Measurements from ENCODE around the gene LAMB4.

DNA sequence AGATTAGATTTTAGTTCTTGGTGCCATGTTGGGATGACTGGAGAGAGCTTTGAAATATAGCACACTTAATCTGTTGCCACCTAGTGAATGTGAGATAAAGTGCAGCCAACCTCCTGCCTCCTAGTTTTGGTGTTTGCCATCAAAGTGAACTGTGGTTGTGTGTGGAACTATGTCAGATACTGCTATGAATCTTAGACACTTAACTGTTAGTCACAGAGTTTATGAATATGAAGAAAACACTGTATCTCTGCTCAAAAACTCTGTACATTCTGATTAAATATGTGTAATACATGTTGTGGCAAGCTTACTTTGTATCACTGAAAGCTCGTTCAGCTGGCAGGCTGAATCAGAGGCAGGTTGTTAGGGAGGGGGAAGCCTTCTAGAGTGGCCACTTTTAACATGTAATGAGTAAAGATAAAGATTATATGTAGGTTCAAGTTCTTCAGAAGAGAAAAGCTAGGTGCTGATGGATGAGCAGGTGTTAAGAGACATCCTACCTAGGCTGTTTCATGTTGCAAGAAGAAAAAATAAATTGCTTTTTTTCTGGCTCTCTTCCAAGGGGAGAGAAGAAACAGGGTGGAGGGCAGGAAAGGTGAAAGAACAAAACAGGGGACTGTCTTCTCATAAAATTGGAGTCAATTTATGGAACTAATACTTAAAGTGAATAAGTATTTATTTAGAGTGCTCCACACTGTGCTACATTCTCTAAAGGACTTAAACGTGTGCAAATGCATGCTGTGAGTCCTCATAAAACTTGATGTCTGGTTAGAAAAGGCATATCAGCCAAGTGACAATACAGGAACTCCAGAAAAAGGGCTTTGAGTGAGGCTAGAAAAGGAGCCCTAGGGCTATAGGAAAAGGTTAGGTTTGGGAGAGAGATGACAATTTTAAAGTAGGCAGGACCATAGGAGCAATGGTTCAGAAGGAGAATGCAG, 113.1 kb downstream of the LAMB4 start:
- TF ChIP-seq POLR2A (IDR thresholded peaks at IDR 0.05; ENCODE audit: low read depth, low read length) = no peak
- TF ChIP-seq POLR2AphosphoS5 (IDR thresholded peaks at IDR 0.05; ENCODE audit: low read depth, low read length) = no peak
- no peak for TF ChIP-seq TAF1 (IDR thresholded peaks at IDR 0.05; ENCODE audit: borderline replicate concordance, low read depth, low read length)
